NCI-H2107 (cell line): ENCODE measurements around the gene TACR2.
"Not testable (repeated sequence)": the region's sequence is repeated elsewhere in the genome, so short reads cannot be mapped to it uniquely, and the experiment has no call there.

Experiments used
- DNase-seq: peaks from one replicate; lab custom pipeline; 2025; lab: John Stamatoyannopoulos, UW

The TACR2 gene

GRCh38 chr10:69450395-69450794 lies 33.7 kb upstream of the TACR2 start:
- DNase-seq = not testable (repeated sequence)

- DNase-seq = no peak
These were observed 33.1 kb upstream of the TACR2 start for GRCh38 chr10:69449841-69450240.

GRCh38 chr10:69446650-69447151 lies 30.0 kb upstream of the TACR2 start:
- DNase-seq = no peak

GRCh38 chr10:69446229-69446628 lies 29.5 kb upstream of the TACR2 start:
- DNase-seq = no peak

GRCh38 chr10:69445041-69445440 lies 28.3 kb upstream of the TACR2 start:
- DNase-seq = no peak

- DNase-seq = no peak
These were observed 26.6 kb upstream of the TACR2 start for GRCh38 chr10:69443354-69443753.

GRCh38 chr10:69439813-69440506 lies 23.2 kb upstream of the TACR2 start:
- no peak for DNase-seq

- no peak for DNase-seq
These were observed 22.6 kb upstream of the TACR2 start for GRCh38 chr10:69439350-69439739.

GRCh38 chr10:69438536-69439349 lies 22.0 kb upstream of the TACR2 start:
- no peak for DNase-seq

GRCh38 chr10:69437321-69438259 lies 20.9 kb upstream of the TACR2 start:
- DNase-seq = no peak

- DNase-seq = no peak
These were observed 19.3 kb upstream of the TACR2 start for GRCh38 chr10:69435966-69436520.

- DNase-seq = no peak
These were observed 18.2 kb upstream of the TACR2 start for GRCh38 chr10:69434926-69435325.

GRCh38 chr10:69434169-69434568 lies 17.5 kb upstream of the TACR2 start:
- DNase-seq = no peak

GRCh38 chr10:69428165-69428564 lies 11.4 kb upstream of the TACR2 start:
- peak; percentile 24 for DNase-seq

- DNase-seq = no peak
These were observed 9.6 kb upstream of the TACR2 start for GRCh38 chr10:69426376-69426727.

- DNase-seq = no peak
These were observed 9.0 kb upstream of the TACR2 start for GRCh38 chr10:69425511-69426298.

GRCh38 chr10:69425041-69425440 lies 8.3 kb upstream of the TACR2 start:
- DNase-seq = no peak

GRCh38 chr10:69422676-69423075 lies 6.0 kb upstream of the TACR2 start:
- DNase-seq = no peak

- no peak for DNase-seq
These were observed 5.0 kb upstream of the TACR2 start for GRCh38 chr10:69421611-69422308.

- DNase-seq = no peak
These were observed 3.0 kb upstream of the TACR2 start for GRCh38 chr10:69419744-69420126.
